ENCODE results near the gene PLPPR1. TPM values are rescaled to one million over a fixed set of nuclear protein-coding genes. Genes with fewer than 3 reads are reported as not detected.

PLPPR1 gene
- total and polyA plus RNA-seq, 12 donors = 0.08 to 19.7 (median 0.20) TPM; not detected in 7

- Histone ChIP-seq H3K27ac (no peak overlapping the region), H3K9me3 (replicated peaks in 1 of 3) (no peaks in the 10 kb centered on the region), H3K27me3 (no peaks in the 10 kb centered on the region), H3K36me3 (replicated peaks in 1 of 2) (no peaks in the 10 kb centered on the region), H3K4me3 (no peak overlapping the region), H3K4me1 (replicated peaks in 1 of 2) (no peaks in the 10 kb centered on the region)
- 37 to 44% (median 40%) methylated on average over 6 of the region's 6 CpGs for WGBS, 4 donors
- TF ChIP-seq, protein P1, sequence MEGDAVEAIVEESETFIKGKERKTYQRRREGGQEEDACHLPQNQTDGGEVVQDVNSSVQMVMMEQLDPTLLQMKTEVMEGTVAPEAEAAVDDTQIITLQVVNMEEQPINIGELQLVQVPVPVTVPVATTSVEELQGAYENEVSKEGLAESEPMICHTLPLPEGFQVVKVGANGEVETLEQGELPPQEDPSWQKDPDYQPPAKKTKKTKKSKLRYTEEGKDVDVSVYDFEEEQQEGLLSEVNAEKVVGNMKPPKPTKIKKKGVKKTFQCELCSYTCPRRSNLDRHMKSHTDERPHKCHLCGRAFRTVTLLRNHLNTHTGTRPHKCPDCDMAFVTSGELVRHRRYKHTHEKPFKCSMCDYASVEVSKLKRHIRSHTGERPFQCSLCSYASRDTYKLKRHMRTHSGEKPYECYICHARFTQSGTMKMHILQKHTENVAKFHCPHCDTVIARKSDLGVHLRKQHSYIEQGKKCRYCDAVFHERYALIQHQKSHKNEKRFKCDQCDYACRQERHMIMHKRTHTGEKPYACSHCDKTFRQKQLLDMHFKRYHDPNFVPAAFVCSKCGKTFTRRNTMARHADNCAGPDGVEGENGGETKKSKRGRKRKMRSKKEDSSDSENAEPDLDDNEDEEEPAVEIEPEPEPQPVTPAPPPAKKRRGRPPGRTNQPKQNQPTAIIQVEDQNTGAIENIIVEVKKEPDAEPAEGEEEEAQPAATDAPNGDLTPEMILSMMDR (IDR thresholded peaks at IDR 0.05) = peak; percentile 40 to 63 (median 56)
- no peak for TF ChIP-seq POLR2A (IDR thresholded peaks at IDR 0.05)
- no peak for DNase-seq
- intact Hi-C loops (cut with DNase I) = loop anchor here in 1 of 2 donors (5.0 kb wide), 1 partner anchor 118 kb away; no protein-coding TSS in a partner anchor
Measured at GRCh38 chr9:101235105-101235866, 206.8 kb downstream of the PLPPR1 start.

DNA sequence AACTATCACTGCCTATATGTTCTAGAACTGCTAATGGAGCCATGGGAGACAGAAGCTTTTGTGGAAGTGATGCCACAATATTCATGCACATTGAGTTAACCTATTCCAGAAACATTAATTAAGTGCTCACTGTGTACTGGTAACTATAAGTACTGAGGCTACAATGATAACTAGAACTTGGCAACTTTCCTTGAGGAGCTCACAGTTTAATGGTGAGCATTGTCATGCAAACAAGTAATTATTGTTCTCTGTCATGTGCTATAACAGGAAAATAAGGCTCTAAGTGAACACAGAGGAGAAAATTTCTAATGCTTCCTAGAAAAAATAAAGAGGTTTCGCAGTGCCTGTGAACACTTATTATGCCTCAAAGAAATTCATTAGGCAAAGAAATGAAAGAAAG is 214.1 kb downstream of the PLPPR1 start:
- Histone ChIP-seq H3K27ac (no peak overlapping the region), H3K27me3 (no peaks in the 10 kb centered on the region), H3K4me3 (no peak overlapping the region), H3K4me1 (replicated peaks in 1 of 2) (no peaks in the 10 kb centered on the region), H3K36me3 (replicated peaks in 1 of 2) (no peaks in the 10 kb centered on the region), H3K9me3 (replicated peaks in 1 of 3) (no peaks in the 10 kb centered on the region)
- WGBS, 4 donors = 90 to 95% (median 94%) methylated on average over 1 of the region's 1 CpG
- intact Hi-C loops (cut with DNase I) = no loop called here
- no peak for TF ChIP-seq POLR2A (IDR thresholded peaks at IDR 0.05)
- TF ChIP-seq, protein P1 (IDR thresholded peaks at IDR 0.05) = no peak
- no peak for DNase-seq

DNA sequence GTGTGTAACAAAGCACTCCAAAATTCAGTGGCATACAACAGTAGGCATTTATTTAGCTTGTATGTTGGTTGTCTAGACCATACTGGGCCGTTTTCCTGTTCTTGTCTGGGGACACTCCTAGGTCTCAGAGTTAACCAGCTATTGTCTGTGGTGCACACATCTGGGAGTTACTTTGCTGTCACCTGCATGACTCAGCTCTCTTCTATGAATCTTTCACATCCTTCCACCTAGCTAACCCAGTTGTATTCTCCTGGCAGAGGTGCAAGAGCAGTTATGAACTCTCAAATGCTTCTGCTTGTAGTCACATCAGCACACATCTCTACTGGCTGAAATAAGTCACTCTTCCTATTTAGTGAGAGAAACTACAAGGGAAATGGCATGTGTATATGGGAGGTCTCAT is 218.2 kb downstream of the PLPPR1 start:
- Histone ChIP-seq H3K4me3 (no peak overlapping the region), H3K4me1 (replicated peaks in 1 of 2) (no peaks in the 10 kb centered on the region), H3K27me3 (no peaks in the 10 kb centered on the region), H3K36me3 (replicated peaks in 1 of 2) (no peaks in the 10 kb centered on the region), H3K9me3 (replicated peaks in 1 of 3) (no peaks in the 10 kb centered on the region), H3K27ac (no peak overlapping the region)
- no peak for DNase-seq
- intact Hi-C loops (cut with DNase I) = no loop called here
- no peak for TF ChIP-seq POLR2A (IDR thresholded peaks at IDR 0.05)
- TF ChIP-seq, protein P1 (IDR thresholded peaks at IDR 0.05) = no peak
- 42 to 57% (median 46%) methylated on average over 1 of the region's 1 CpG for WGBS, 4 donors

- Histone ChIP-seq H3K4me3 (no peak overlapping the region), H3K36me3 (replicated peaks in 1 of 2) (no peaks in the 10 kb centered on the region), H3K4me1 (replicated peaks in 1 of 2) (no peaks in the 10 kb centered on the region), H3K27me3 (no peaks in the 10 kb centered on the region), H3K27ac (no peak overlapping the region), H3K9me3 (replicated peaks in 1 of 3) (no peaks in the 10 kb centered on the region)
- 65 to 80% (median 71%) methylated on average over 2 of the region's 2 CpGs for WGBS, 4 donors
- TF ChIP-seq POLR2A (IDR thresholded peaks at IDR 0.05) = no peak
- TF ChIP-seq, protein P1 (IDR thresholded peaks at IDR 0.05) = no peak
- no peak for DNase-seq
- intact Hi-C loops (cut with DNase I) = no loop called here
Measured at GRCh38 chr9:101247297-101247696, 218.8 kb downstream of the PLPPR1 start.
